ENCODE results near the gene ELP4.

The ELP4 gene

GRCh38 chr11:31821235-31821764, 311.7 kb downstream of the ELP4 start:
- DNase-seq (ENCODE audit: low read depth) = no peak
- H3K4me3 ChIP-seq (ENCODE audit: low read length) = no peak overlapping the region
- TF ChIP-seq CTCF (IDR thresholded peaks at IDR 0.05; ENCODE audit: insufficient read depth, low read depth, low read length, missing control alignments) = no peak

GRCh38 chr11:31821766-31822165, 312.2 kb downstream of the ELP4 start:
- no peak overlapping the region for H3K4me3 ChIP-seq (ENCODE audit: low read length)
- TF ChIP-seq CTCF (IDR thresholded peaks at IDR 0.05; ENCODE audit: insufficient read depth, low read depth, low read length, missing control alignments) = no peak
- no peak for DNase-seq (ENCODE audit: low read depth)

GRCh38 chr11:31822175-31822926, 312.8 kb downstream of the ELP4 start:
- TF ChIP-seq CTCF (IDR thresholded peaks at IDR 0.05; ENCODE audit: insufficient read depth, low read depth, low read length, missing control alignments) = no peak
- no peak overlapping the region for H3K4me3 ChIP-seq (ENCODE audit: low read length)
- no peak for DNase-seq (ENCODE audit: low read depth)

- no peak overlapping the region for H3K4me3 ChIP-seq (ENCODE audit: low read length)
- TF ChIP-seq CTCF (IDR thresholded peaks at IDR 0.05; ENCODE audit: insufficient read depth, low read depth, low read length, missing control alignments) = no peak
- no peak for DNase-seq (ENCODE audit: low read depth)
These were observed 313.5 kb downstream of the ELP4 start for GRCh38 chr11:31822927-31823643.

- H3K4me3 ChIP-seq (ENCODE audit: low read length) = no peak overlapping the region
- DNase-seq (ENCODE audit: low read depth) = no peak
- TF ChIP-seq CTCF (IDR thresholded peaks at IDR 0.05; ENCODE audit: insufficient read depth, low read depth, low read length, missing control alignments) = no peak
These were observed 314.2 kb downstream of the ELP4 start for GRCh38 chr11:31823644-31824331.

- H3K4me3 ChIP-seq (ENCODE audit: low read length) = no peak overlapping the region
- no peak for TF ChIP-seq CTCF (IDR thresholded peaks at IDR 0.05; ENCODE audit: insufficient read depth, low read depth, low read length, missing control alignments)
- no peak for DNase-seq (ENCODE audit: low read depth)
These were observed 314.8 kb downstream of the ELP4 start for GRCh38 chr11:31824332-31824878.
